ENCODE measurements around the gene NACC1.

NACC1 gene

GRCh38 chr19:13100841-13101589, 17.0 kb upstream of the NACC1 start:
- no peak for DNase-seq

GRCh38 chr19:13101590-13102415, 16.3 kb upstream of the NACC1 start:
- DNase-seq = no peak

- no peak for DNase-seq
These were observed 15.7 kb upstream of the NACC1 start for GRCh38 chr19:13102416-13102665.

- DNase-seq = peak in 2 of 5 donors; percentile 34 to 51
These were observed 15.1 kb upstream of the NACC1 start, which contains the start of gene LYL1 for GRCh38 chr19:13102666-13103580. LYL1 (minus strand) TSS chr19:13102858; CDS start chr19:13101171, 1,687 bp downstream.

GRCh38 chr19:13103581-13104359, 14.3 kb upstream of the NACC1 start:
- no peak for DNase-seq

GRCh38 chr19:13104360-13104847, 13.7 kb upstream of the NACC1 start:
- peak; percentile 34 to 70 (median 56) for DNase-seq

- DNase-seq = peak in 1 of 5 donors; percentile 62
These were observed 13.0 kb upstream of the NACC1 start for GRCh38 chr19:13104848-13105711.

GRCh38 chr19:13109361-13110098, 8.5 kb upstream of the NACC1 start:
- no peak for DNase-seq

GRCh38 chr19:13110099-13110610, 7.9 kb upstream of the NACC1 start:
- no peak for DNase-seq

GRCh38 chr19:13112555-13112954, 5.5 kb upstream of the NACC1 start:
- no peak for DNase-seq

GRCh38 chr19:13115936-13116281, 2.2 kb upstream of the NACC1 start:
- no peak for DNase-seq

GRCh38 chr19:13116282-13117175, 1.5 kb upstream of the NACC1 start, which contains the start of gene TRMT1:
TRMT1 (minus strand) TSS chr19:13116740; CDS start chr19:13116399, 341 bp downstream.
- peak; percentile 74 to 89 (median 84) for DNase-seq

GRCh38 chr19:13117176-13117771, 790 bp upstream of the NACC1 start:
- DNase-seq = peak in 1 of 5 donors; percentile 41

GRCh38 chr19:13118424-13119193, 545 bp downstream of the NACC1 start:
- DNase-seq = peak in 1 of 5 donors; percentile 30

GRCh38 chr19:13119627-13120026, 1.6 kb downstream of the NACC1 start:
- DNase-seq = no peak

GRCh38 chr19:13120031-13120430, 2.0 kb downstream of the NACC1 start:
- no peak for DNase-seq

- DNase-seq = no peak
These were observed 2.8 kb downstream of the NACC1 start for GRCh38 chr19:13120817-13121216.

All from T-helper 1 cell (primary cell).